Rectal smooth muscle tissue (tissue), 1 donor: ENCODE data around the gene GARIN1A.
"Not testable (repeated sequence)": the region's sequence is repeated elsewhere in the genome, so short reads cannot be mapped to it uniquely, and the experiment has no call there.

ENCODE experiments used
- H3K27ac ChIP-seq: one replicate; pipeline ENCODE4 v1.7.0; 2013; ENCODE audit warnings: low read depth, low read length, inconsistent platforms
- H3K27me3 ChIP-seq: one replicate; pipeline ENCODE4 v1.7.0; 2013; ENCODE audit warnings: low read length; ENCODE audit not compliant: control insufficient read depth, insufficient read depth
- H3K36me3 ChIP-seq: one replicate; pipeline ENCODE4 v1.7.0; 2013; ENCODE audit warnings: low read length; ENCODE audit not compliant: control insufficient read depth, insufficient read depth
- H3K4me1 ChIP-seq: one replicate; pipeline ENCODE4 v1.7.0; 2013; ENCODE audit warnings: low read length; ENCODE audit not compliant: control insufficient read depth, insufficient read depth
- H3K4me3 ChIP-seq: one replicate; pipeline ENCODE4 v1.7.0; 2013; ENCODE audit warnings: low read length
- H3K9ac ChIP-seq: one replicate; pipeline ENCODE4 v1.7.0; 2013; ENCODE audit warnings: low read length

GARIN1A gene

DNA sequence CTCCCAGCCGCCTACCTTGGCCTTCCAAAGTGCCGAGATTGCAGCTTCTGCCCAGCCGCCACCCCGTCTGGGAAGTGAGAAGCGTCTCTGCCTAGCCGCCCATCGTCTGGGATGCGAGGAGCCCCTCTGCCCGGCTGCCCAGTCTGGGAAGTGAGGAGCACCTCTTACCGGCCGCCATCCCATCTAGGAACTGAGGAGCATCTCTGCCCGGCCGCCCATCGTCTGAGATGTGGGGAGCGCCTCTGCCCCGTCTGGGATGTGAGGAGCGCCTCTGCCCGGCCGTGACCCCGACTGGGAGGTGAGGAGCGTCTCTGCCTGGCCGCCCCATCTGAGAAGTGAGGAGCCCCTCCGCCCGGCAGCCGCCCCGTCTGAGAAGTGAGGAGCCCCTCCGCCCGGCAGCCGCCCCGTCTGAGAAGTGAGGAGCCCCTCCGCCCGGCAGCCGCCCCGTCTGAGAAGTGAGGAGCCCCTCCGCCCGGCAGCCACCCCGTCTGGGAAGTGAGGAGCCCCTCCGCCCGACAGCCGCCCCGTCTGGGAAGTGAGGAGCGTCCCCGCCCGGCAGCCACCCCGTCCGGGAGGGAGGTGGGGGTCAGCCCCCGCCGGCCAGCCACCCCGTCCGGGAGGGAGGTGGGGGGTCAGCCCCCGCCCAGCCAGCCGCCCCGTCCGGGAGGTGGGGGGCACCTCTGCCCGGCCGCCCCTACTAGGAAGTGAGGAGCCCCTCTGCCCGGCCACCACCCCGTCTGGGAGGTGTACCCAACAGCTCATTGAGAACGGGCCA is 17.3 kb downstream of the GARIN1A start:
- not testable (repeated sequence) for H3K4me1 ChIP-seq, H3K27ac ChIP-seq

GRCh38 chr7:128691227-128691626 is 19.1 kb downstream of the GARIN1A start:
- Histone ChIP-seq H3K9ac (no peak overlapping the region), H3K27me3 (no peaks in the 10 kb centered on the region), H3K36me3 (no peaks in the 10 kb centered on the region), H3K4me1 (no peaks in the 10 kb centered on the region), H3K27ac (no peak overlapping the region), H3K4me3 (no peak overlapping the region)

More for the DNA sequence above, 17.3 kb downstream of the GARIN1A start:
- not testable (repeated sequence) for H3K4me3 ChIP-seq, H3K27me3 ChIP-seq, H3K9ac ChIP-seq, H3K36me3 ChIP-seq

DNA sequence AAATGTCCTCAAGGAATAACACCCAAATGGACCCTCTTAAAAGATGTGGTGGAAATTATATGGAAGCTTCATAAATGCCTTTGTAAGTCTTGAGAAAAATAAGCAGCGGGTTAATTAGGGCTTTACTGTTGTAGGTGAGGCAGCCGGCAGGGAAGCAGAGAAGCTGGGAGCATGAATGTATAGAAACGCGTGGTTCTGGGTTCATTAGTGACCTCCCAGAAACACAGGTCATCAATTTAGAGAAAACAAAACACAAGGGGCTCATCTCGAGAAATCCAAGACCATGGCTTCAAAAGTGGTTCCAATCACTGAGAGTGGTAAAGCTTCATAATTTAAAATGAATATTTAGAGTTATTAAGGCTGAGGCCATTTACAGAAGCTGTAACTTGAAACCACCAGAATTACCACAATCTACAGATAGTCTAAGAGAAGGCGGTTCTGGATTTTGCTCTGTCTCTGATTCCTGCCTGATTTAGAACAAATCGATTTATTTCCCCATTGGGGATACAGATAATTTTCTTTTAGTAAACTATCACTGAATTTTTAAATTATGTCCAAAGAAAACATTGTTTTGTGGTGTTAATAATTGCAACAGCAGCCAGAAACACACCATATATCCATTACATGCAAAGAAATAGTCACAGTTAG is 20.7 kb downstream of the GARIN1A start:
- Histone ChIP-seq H3K9ac (no peak overlapping the region), H3K4me1 (no peaks in the 10 kb centered on the region), H3K27me3 (no peaks in the 10 kb centered on the region), H3K27ac (no peak overlapping the region), H3K36me3 (no peaks in the 10 kb centered on the region), H3K4me3 (no peak overlapping the region)

DNA sequence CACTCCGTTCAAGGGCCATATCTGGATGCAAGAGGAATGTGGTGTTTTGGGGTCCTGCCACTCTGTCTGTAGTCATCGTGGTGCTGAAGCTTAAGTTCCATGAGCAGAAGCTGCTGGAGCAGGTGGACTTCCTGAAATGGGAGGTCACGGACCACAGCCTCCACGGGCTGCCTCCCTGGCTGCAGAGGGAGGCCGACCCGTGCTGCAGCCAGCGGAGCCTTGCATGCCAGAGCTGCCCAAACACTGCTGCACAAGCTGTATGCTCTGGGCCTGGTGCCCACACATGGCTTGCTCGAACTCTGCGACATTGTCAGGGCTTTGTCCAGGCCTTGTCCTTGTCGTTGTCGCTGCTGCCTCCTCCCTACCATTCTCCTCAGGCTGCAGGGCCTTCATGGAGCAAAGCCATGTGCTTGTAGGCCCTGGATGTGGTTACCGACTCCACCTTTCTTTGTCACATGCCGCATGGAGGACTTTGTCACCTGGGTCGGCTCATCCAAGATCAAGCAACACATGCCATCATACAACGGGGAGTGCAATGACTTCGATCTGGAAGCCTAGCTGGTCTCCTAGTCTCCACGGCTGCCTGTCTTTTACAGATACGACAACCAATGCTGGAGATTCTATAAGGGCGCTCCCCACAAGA is 21.4 kb downstream of the GARIN1A start:
- H3K4me1 ChIP-seq: no peaks in the 10 kb centered on the region
- H3K27ac ChIP-seq: no peak overlapping the region
- no peak overlapping the region for H3K9ac ChIP-seq
- H3K4me3 ChIP-seq: no peak overlapping the region
- no peaks in the 10 kb centered on the region for H3K36me3 ChIP-seq
- H3K27me3 ChIP-seq: peaks cover 5% of the 10 kb centered on the region

GRCh38 chr7:128694738-128695137 is 22.6 kb downstream of the GARIN1A start:
- Histone ChIP-seq H3K36me3 (no peaks in the 10 kb centered on the region), H3K9ac (no peak overlapping the region), H3K4me3 (no peak overlapping the region), H3K27me3 (peaks cover 9% of the 10 kb centered on the region), H3K4me1 (no peaks in the 10 kb centered on the region), H3K27ac (no peak overlapping the region)

DNA sequence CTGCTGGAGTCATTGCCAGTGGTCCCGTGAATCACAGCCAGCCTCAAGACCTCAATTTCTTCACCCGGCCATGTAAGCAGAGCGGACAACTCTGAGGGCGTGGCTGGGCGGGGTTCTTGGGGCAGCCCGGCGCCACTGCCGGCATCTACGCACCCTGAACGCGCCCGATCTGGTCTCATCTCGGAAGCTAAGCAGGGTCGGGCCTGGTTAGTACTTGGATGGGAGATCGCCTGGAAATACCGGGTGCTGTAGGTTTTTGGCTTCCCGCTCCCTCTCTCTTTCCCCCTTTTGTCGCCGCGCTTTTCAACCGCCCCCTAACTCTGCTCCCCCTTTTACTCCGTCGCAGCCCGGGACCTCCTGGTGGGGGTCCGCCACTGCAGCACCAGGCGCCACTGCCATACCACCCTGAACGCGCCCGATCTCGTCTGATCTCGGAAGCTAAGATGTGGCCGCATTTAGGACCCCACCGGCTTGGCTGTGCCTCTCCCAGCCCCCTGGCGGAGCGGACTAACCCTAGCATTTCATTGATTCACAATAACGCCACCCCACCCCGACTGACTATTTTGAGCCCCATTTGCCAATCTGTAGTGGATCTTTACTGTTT is 25.3 kb downstream of the GARIN1A start:
- Histone ChIP-seq H3K27me3 (peaks cover 14% of the 10 kb centered on the region), H3K4me3 (no peak overlapping the region), H3K9ac (no peak overlapping the region)

DNA sequence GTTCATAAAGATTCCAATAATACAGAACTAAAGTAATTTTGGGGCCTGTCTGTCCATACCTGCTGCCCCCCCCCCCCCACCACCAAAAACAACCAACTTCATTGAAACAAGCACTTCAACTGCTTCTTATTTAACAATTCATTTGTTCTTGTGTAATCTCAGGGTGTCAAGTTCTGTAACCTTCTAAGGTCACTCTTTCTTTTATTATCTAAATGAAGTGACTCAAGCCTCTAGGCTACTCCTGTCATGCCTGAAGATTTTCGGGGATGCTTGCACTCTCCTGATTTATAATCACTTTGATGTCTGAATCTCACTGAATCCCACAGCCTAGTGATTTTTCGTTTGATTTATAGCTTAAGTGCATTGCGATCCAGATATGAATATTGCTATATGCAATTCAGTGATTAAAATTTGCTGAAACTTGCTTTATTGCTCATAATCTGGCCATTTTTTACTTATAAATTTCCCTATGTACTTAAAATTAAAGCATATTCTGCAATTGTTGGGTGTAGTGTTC is 27.2 kb downstream of the GARIN1A start:
- no peaks in the 10 kb centered on the region for H3K4me1 ChIP-seq
- H3K36me3 ChIP-seq: no peaks in the 10 kb centered on the region
- peaks cover 14% of the 10 kb centered on the region for H3K27me3 ChIP-seq

More for the DNA sequence above, 25.3 kb downstream of the GARIN1A start:
- no peaks in the 10 kb centered on the region for H3K36me3 ChIP-seq
- no peak overlapping the region for H3K27ac ChIP-seq
- H3K4me1 ChIP-seq: no peaks in the 10 kb centered on the region

GRCh38 chr7:128699895-128700294 is 27.8 kb downstream of the GARIN1A start:
- Histone ChIP-seq H3K27me3 (peaks cover 14% of the 10 kb centered on the region), H3K9ac (no peak overlapping the region), H3K4me3 (no peak overlapping the region), H3K36me3 (no peaks in the 10 kb centered on the region), H3K27ac (no peak overlapping the region), H3K4me1 (no peaks in the 10 kb centered on the region)

More for the DNA sequence above, 27.2 kb downstream of the GARIN1A start:
- H3K9ac ChIP-seq: no peak overlapping the region
- H3K27ac ChIP-seq: no peak overlapping the region
- no peak overlapping the region for H3K4me3 ChIP-seq

DNA sequence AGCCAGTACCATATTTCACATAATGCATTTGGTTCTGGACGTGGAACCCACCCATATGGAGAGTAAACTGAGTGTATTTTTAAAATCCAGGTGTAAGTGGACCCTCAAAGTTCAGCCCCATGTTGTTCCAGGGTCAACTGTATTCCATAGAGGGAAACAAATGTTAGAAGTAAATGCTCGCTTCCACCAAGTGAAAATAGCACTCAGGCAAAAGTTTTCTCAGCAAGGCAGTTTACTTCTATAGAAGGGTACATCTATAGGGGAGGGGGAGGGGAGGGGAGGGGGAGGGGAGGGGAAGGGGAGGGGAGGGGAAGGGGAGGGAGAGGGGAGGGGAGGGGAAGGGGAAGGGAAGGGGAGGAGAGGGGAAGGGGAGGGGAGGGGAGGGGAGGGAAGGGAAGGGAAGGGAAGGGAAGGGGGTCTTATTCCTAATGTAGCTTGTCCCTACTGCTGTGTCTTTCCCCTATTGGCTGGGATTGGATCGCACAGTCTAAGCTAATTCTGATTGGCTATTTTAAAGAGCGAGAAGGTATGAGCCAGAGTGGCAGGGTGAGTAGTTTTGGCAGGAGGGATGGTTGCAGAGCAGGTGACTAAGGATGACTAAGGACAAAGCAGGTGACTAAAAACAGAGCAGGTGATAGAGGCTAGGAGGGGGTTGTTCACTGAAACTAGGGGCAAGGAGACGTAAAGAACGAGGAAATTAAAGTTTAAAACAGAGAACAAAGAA is 29.1 kb downstream of the GARIN1A start:
- no peak overlapping the region for H3K27ac ChIP-seq
- no peaks in the 10 kb centered on the region for H3K36me3 ChIP-seq
- no peaks in the 10 kb centered on the region for H3K4me1 ChIP-seq
- H3K27me3 ChIP-seq: peaks cover 14% of the 10 kb centered on the region
- no peak overlapping the region for H3K4me3 ChIP-seq
- H3K9ac ChIP-seq: no peak overlapping the region

GRCh38 chr7:128703609-128704241 is 31.6 kb downstream of the GARIN1A start:
- H3K4me3 ChIP-seq: no peak overlapping the region

GRCh38 chr7:128705891-128706333 is 33.8 kb downstream of the GARIN1A start:
- Histone ChIP-seq H3K4me1 (no peaks in the 10 kb centered on the region), H3K36me3 (no peaks in the 10 kb centered on the region), H3K27ac (no peak overlapping the region)

More at GRCh38 chr7:128703609-128704241, 31.6 kb downstream of the GARIN1A start:
- Histone ChIP-seq H3K27me3 (peaks cover 6% of the 10 kb centered on the region), H3K9ac (no peak overlapping the region), H3K36me3 (no peaks in the 10 kb centered on the region), H3K27ac (no peak overlapping the region), H3K4me1 (no peaks in the 10 kb centered on the region)

More at GRCh38 chr7:128705891-128706333, 33.8 kb downstream of the GARIN1A start:
- no peak overlapping the region for H3K9ac ChIP-seq
- peaks cover under 1% of the 10 kb centered on the region for H3K27me3 ChIP-seq
- no peak overlapping the region for H3K4me3 ChIP-seq
